NB4 (cell line): ENCODE results near the gene SNRNP40.

ENCODE experiments used
- CTCF ChIP-seq: IDR thresholded peaks from one replicate; pipeline ENCODE4 v1.5.1; 2012; ENCODE audit warnings: low read depth, low read length
- POLR2A ChIP-seq: IDR thresholded peaks from 2 replicates; pipeline ENCODE4 v1.6.1; 2011; ENCODE audit warnings: mild to moderate bottlenecking; ENCODE audit not compliant: insufficient read length; ENCODE audit errors: extremely low read depth

GRCh38 chr1:31273619-31274018 is 23.0 kb downstream of the SNRNP40 start:
- TF ChIP-seq POLR2A (no peak), CTCF (no peak)
